IMR-90 (cell line): ENCODE results near the gene NTRK2. TPM values are rescaled to one million over a fixed set of nuclear protein-coding genes. Genes with fewer than 3 reads are reported as not detected.

Experiments
- ATAC-seq: fragments of 200-7000 bp; cut with Tn5 transposase; 2 replicates; pipeline ENCODE4 v1.9.1; 2020; ENCODE audit warnings: low read depth, mild to moderate bottlenecking, moderate library complexity
- BruUV-seq: library from RNA; stranded (reverse); fragments of 400-500 nt; replicated peaks from 2 replicates; lab custom pipeline; 2021; lab: Mats Ljungman, UMichigan
- CTCF ChIA-PET: fragments of 300-600 bp; formaldehyde crosslinking; extraction: SDS; loops from one replicate; lab custom pipeline; 2021; ENCODE audit warnings: antibody characterized with exemption; lab: Yijun Ruan, JAX
- POLR2A ChIA-PET: fragments of 300-600 bp; sonication (Branson Sonifier 250); formaldehyde crosslinking; loops from one replicate; lab custom pipeline; 2022; ENCODE audit warnings: antibody characterized with exemption; ENCODE audit not compliant: unreplicated experiment; lab: Charles Lee
- DNase-seq: peaks from one replicate; pipeline ENCODE4 v3.0.0; 2013
- H2AFZ ChIP-seq: replicated peaks from 2 replicates; pipeline ENCODE3; 2013; ENCODE audit warnings: low read length, mild to moderate bottlenecking; ENCODE audit not compliant: poor library complexity
- H2AK5ac ChIP-seq: 2 replicates; pipeline ENCODE4 v1.6.1; 2013; ENCODE audit warnings: low read depth, low read length, inconsistent platforms
- H2AK9ac ChIP-seq: replicated peaks from 2 replicates; pipeline ENCODE3; 2013; ENCODE audit warnings: mild to moderate bottlenecking, low read depth, low read length, moderate library complexity; ENCODE audit not compliant: poor library complexity
- H2BK120ac ChIP-seq: 2 replicates; pipeline ENCODE4 v1.6.1; 2013; ENCODE audit warnings: low read depth, low read length, inconsistent platforms
- H2BK15ac ChIP-seq: 3 replicates; pipeline ENCODE4 v1.6.1; 2013; ENCODE audit warnings: low read depth, low read length, inconsistent platforms
- H2BK20ac ChIP-seq: 2 replicates; pipeline ENCODE4 v1.6.1; 2013; ENCODE audit warnings: low read depth, mild to moderate bottlenecking, inconsistent platforms, low read length, moderate library complexity
- H2BK5ac ChIP-seq: 2 replicates; pipeline ENCODE4 v1.6.1; 2013; ENCODE audit warnings: mild to moderate bottlenecking, low read depth, low read length, inconsistent platforms; ENCODE audit not compliant: poor library complexity, severe bottlenecking
- H3K14ac ChIP-seq: replicated peaks from 2 replicates; pipeline ENCODE4 v1.6.1; 2013; ENCODE audit warnings: low read depth, low read length, inconsistent platforms
- H3K18ac ChIP-seq: 2 replicates; pipeline ENCODE4 v1.6.1; 2013; ENCODE audit warnings: low read depth, low read length, control low read depth
- H3K23ac ChIP-seq: 2 replicates; pipeline ENCODE4 v1.6.1; 2013; ENCODE audit warnings: low read depth, low read length, inconsistent platforms
- H3K27ac ChIP-seq: 2 replicates; pipeline ENCODE4 v1.5.1; 2013; ENCODE audit warnings: mild to moderate bottlenecking, control low read depth, low read length; ENCODE audit not compliant: insufficient read depth
- H3K27me3 ChIP-seq: 2 replicates; pipeline ENCODE4 v1.6.1; 2013; ENCODE audit warnings: low read length; ENCODE audit not compliant: control insufficient read depth, insufficient read depth
- H3K36me3 ChIP-seq: 2 replicates; pipeline ENCODE4 v1.6.1; 2013; ENCODE audit warnings: low read length, mixed read lengths; ENCODE audit not compliant: control insufficient read depth, insufficient read depth
- H3K4ac ChIP-seq: 2 replicates; pipeline ENCODE4 v1.6.1; 2013; ENCODE audit warnings: low read depth, low read length, inconsistent platforms
- H3K4me1 ChIP-seq: 2 replicates; pipeline ENCODE4 v1.6.1; 2013; ENCODE audit warnings: low read length, mixed read lengths; ENCODE audit not compliant: control insufficient read depth, insufficient read depth
- H3K4me2 ChIP-seq: 2 replicates; pipeline ENCODE4 v1.6.1; 2013; ENCODE audit warnings: low read depth, mild to moderate bottlenecking, control low read depth, low read length, moderate library complexity
- H3K4me3 ChIP-seq: 2 replicates; pipeline ENCODE4 v1.5.1; 2013; ENCODE audit warnings: low read depth, mild to moderate bottlenecking, control low read depth, low read length, moderate library complexity; ENCODE audit not compliant: insufficient read depth
- H3K56ac ChIP-seq: 2 replicates; pipeline ENCODE4 v1.6.1; 2013; ENCODE audit warnings: low read length, inconsistent platforms; ENCODE audit not compliant: insufficient read depth; ENCODE audit errors: extremely low read depth
- H3K79me1 ChIP-seq, 2 experiments: 2 replicates each; pipeline ENCODE4 v1.6.1; 2013; ENCODE audit warnings: low read length in 2 of 2, inconsistent platforms in 1 of 2, low read depth in 1 of 2
- H3K9ac ChIP-seq: 2 replicates; pipeline ENCODE4 v1.6.1; 2013; ENCODE audit warnings: low read depth, low read length, control low read depth
- H3K9me1 ChIP-seq: 2 replicates; pipeline ENCODE4 v1.6.1; 2013; ENCODE audit warnings: low read length, inconsistent platforms; ENCODE audit not compliant: insufficient read depth
- H3K9me3 ChIP-seq: 2 replicates; pipeline ENCODE4 v1.6.1; 2013; ENCODE audit warnings: low read length; ENCODE audit not compliant: control insufficient read depth, insufficient read depth
- H4K20me1 ChIP-seq: 2 replicates; pipeline ENCODE4 v1.6.1; 2013; ENCODE audit warnings: low read length, inconsistent platforms; ENCODE audit not compliant: insufficient read depth
- H4K5ac ChIP-seq: 2 replicates; pipeline ENCODE4 v1.6.1; 2013; ENCODE audit warnings: mild to moderate bottlenecking, low read depth, low read length, control low read depth
- H4K8ac ChIP-seq, 2 experiments: 2 replicates each; pipeline ENCODE4 v1.6.1; 2013; ENCODE audit warnings: low read depth in 2 of 2, low read length in 2 of 2, control low read depth in 1 of 2, inconsistent platforms in 1 of 2
- H4K91ac ChIP-seq: 2 replicates; pipeline ENCODE4 v1.6.1; 2013; ENCODE audit warnings: low read depth, low read length, inconsistent platforms; ENCODE audit not compliant: insufficient read depth
- BHLHE40 ChIP-seq: fragments of 150-350 bp; IDR thresholded peaks from 2 replicates; pipeline ENCODE4 v1.6.1; 2016; ENCODE audit warnings: mild to moderate bottlenecking, low read depth, low read length
- CEBPB ChIP-seq: IDR thresholded peaks from 2 replicates; pipeline ENCODE4 v1.6.1; 2012; ENCODE audit warnings: low read depth, low read length, improper control_type of control experiment
- CHD1 ChIP-seq: IDR thresholded peaks from 2 replicates; pipeline ENCODE4 v1.6.1; 2012; ENCODE audit warnings: low read depth, low read length, improper control_type of control experiment
- FOS ChIP-seq: fragments of 150-350 bp; IDR thresholded peaks from 2 replicates; pipeline ENCODE4 v1.6.1; 2016; ENCODE audit warnings: low read depth, low read length
- MAFK ChIP-seq: IDR thresholded peaks from 2 replicates; pipeline ENCODE4 v1.6.1; 2012; ENCODE audit warnings: low read depth, low read length, improper control_type of control experiment
- MAZ ChIP-seq: IDR thresholded peaks from 2 replicates; pipeline ENCODE4 v1.6.1; 2012; ENCODE audit warnings: low read depth, mild to moderate bottlenecking, low read length, improper control_type of control experiment, moderate library complexity, borderline replicate concordance
- MXI1 ChIP-seq: IDR thresholded peaks from 2 replicates; pipeline ENCODE4 v1.6.1; 2012; ENCODE audit warnings: low read depth, mild to moderate bottlenecking, low read length, moderate library complexity, borderline replicate concordance
- NFE2L2 ChIP-seq: fragments of 150-350 bp; IDR thresholded peaks from 2 replicates; pipeline ENCODE4 v1.6.1; 2016; ENCODE audit warnings: low read depth, mild to moderate bottlenecking, low read length
- POLR2A ChIP-seq: IDR thresholded peaks from 2 replicates; pipeline ENCODE4 v1.6.1; 2012; ENCODE audit warnings: mild to moderate bottlenecking, low read depth, low read length
- RAD21 ChIP-seq: IDR thresholded peaks from 2 replicates; pipeline ENCODE4 v1.6.1; 2012; ENCODE audit warnings: low read length, improper control_type of control experiment
- RCOR1 ChIP-seq: IDR thresholded peaks from 2 replicates; pipeline ENCODE4 v1.6.1; 2012; ENCODE audit warnings: mild to moderate bottlenecking, low read length, improper control_type of control experiment; ENCODE audit not compliant: insufficient replicate concordance
- RFX5 ChIP-seq: IDR thresholded peaks from 2 replicates; pipeline ENCODE4 v1.8.0; 2012; ENCODE audit warnings: low read depth, mild to moderate bottlenecking, low read length, moderate library complexity
- SMC3 ChIP-seq: fragments of 150-350 bp; IDR thresholded peaks from 2 replicates; pipeline ENCODE4 v1.6.1; 2016; ENCODE audit warnings: low read depth, mild to moderate bottlenecking, antibody characterized with exemption, low read length, moderate library complexity
- USF2 ChIP-seq: fragments of 150-350 bp; IDR thresholded peaks from 2 replicates; pipeline ENCODE4 v1.6.1; 2017; ENCODE audit warnings: mild to moderate bottlenecking, antibody characterized with exemption, low read length, low read depth
- WGBS, 2 experiments: methylation state at CpG; one replicate each; pipeline versions ENCODE4 v1.1.5 to v1.1.7; 2013; ENCODE audit warnings: missing lambda C conversion rate in 2 of 2; ENCODE audit not compliant: insufficient read length in 1 of 2; ENCODE audit errors: extremely low coverage in 2 of 2; 5-methylcytosine and 5-hydroxymethylcytosine counted together
- dilution Hi-C: fragments of 300-500 bp; cut with HindIII; formaldehyde crosslinking; loops from one replicate; pipeline ENCODE4 v1.14.3; 2018; ENCODE audit warnings: low sequenced_read_pairs; ENCODE audit not compliant: unreplicated experiment
- in situ Hi-C: fragments of 300-500 bp; cut with MboI; formaldehyde crosslinking; loops from 3 replicates; pipeline ENCODE4 v1.14.3; 2019; ENCODE audit warnings: low sequenced_read_pairs, inconsistent platforms, mixed read lengths
- intact Hi-C: fragments of 100-400 bp; cut with micrococcal nuclease; formaldehyde crosslinking; loops from 2 replicates; pipeline ENCODE4 v1.10.0; 2022
- polyA plus RNA-seq, 3 experiments: library from polyadenylated mRNA; depleted of rRNA; stranded (reverse); fragments of >200 nt; gene quantifications; 2 replicates each; pipeline ENCODE4 v1.2.3, GENCODE V29; 2012; ENCODE audit warnings: low replicate concordance in 1 of 3
- total RNA-seq: library from RNA; depleted of rRNA; stranded (reverse); fragments of >200 nt; gene quantifications from 2 replicates; pipeline ENCODE4 v1.2.3, GENCODE V29; 2012
- TF ChIP-seq, protein P1 (sequence below): conservative IDR thresholded peaks from 2 replicates; pipeline ENCODE4 v1.5.1; 2012; ENCODE audit warnings: mild to moderate bottlenecking, low read depth, low read length, improper control_type of control experiment
- TF ChIP-seq, protein P2 (sequence below): fragments of 150-350 bp; IDR thresholded peaks from 2 replicates; pipeline ENCODE4 v1.6.1; 2016; ENCODE audit warnings: low read depth, mild to moderate bottlenecking, low read length, moderate library complexity, borderline replicate concordance

NTRK2 gene
- total and polyA plus RNA-seq, 2 of the 4 experiments (the other 2 are of a cell fraction) = under 0.01 to 0.02 TPM

GRCh38 chr9:84659773-84660172, 9.8 kb upstream of the NTRK2 start:
- Histone ChIP-seq H3K4ac (no peak overlapping the region), H3K27me3 (no peaks in the 10 kb centered on the region), H2AK5ac (no peak overlapping the region), H3K27ac (no peak overlapping the region), H3K79me1 (no peaks in the 10 kb centered on the region), H3K56ac (no peak overlapping the region), H2BK20ac (no peak overlapping the region), H3K9me3 (peaks cover 4% of the 10 kb centered on the region; the same call in 1 of the 2 replicates), H3K4me1 (no peaks in the 10 kb centered on the region), H4K8ac (no peak overlapping the region), H3K4me2 (no peak overlapping the region), H2AFZ (no peak overlapping the region), H3K23ac (no peak overlapping the region), H3K4me3 (no peak overlapping the region), H2BK120ac (no peak overlapping the region), H3K9ac (no peak overlapping the region), H3K14ac (no peak overlapping the region), H3K18ac (no peak overlapping the region), H4K5ac (no peak overlapping the region), H4K91ac (no peak overlapping the region), H4K20me1 (no peaks in the 10 kb centered on the region), H2BK5ac (no peak overlapping the region), H3K9me1 (no peaks in the 10 kb centered on the region), H2AK9ac (no peak overlapping the region), H3K36me3 (no peaks in the 10 kb centered on the region), H2BK15ac (no peak overlapping the region)
- TF ChIP-seq RAD21 = no peak
- no peak for TF ChIP-seq SMC3
- no peak for TF ChIP-seq MAFK
- no peak for TF ChIP-seq BHLHE40
- TF ChIP-seq RFX5 = no peak
- TF ChIP-seq, protein P1, sequence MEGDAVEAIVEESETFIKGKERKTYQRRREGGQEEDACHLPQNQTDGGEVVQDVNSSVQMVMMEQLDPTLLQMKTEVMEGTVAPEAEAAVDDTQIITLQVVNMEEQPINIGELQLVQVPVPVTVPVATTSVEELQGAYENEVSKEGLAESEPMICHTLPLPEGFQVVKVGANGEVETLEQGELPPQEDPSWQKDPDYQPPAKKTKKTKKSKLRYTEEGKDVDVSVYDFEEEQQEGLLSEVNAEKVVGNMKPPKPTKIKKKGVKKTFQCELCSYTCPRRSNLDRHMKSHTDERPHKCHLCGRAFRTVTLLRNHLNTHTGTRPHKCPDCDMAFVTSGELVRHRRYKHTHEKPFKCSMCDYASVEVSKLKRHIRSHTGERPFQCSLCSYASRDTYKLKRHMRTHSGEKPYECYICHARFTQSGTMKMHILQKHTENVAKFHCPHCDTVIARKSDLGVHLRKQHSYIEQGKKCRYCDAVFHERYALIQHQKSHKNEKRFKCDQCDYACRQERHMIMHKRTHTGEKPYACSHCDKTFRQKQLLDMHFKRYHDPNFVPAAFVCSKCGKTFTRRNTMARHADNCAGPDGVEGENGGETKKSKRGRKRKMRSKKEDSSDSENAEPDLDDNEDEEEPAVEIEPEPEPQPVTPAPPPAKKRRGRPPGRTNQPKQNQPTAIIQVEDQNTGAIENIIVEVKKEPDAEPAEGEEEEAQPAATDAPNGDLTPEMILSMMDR = no peak
- no peak for TF ChIP-seq NFE2L2
- TF ChIP-seq MXI1 = no peak
- no peak for TF ChIP-seq USF2
- TF ChIP-seq, protein P2, sequence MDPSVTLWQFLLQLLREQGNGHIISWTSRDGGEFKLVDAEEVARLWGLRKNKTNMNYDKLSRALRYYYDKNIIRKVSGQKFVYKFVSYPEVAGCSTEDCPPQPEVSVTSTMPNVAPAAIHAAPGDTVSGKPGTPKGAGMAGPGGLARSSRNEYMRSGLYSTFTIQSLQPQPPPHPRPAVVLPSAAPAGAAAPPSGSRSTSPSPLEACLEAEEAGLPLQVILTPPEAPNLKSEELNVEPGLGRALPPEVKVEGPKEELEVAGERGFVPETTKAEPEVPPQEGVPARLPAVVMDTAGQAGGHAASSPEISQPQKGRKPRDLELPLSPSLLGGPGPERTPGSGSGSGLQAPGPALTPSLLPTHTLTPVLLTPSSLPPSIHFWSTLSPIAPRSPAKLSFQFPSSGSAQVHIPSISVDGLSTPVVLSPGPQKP = no peak
- no peak for TF ChIP-seq FOS
- TF ChIP-seq MAZ = no peak
- TF ChIP-seq RCOR1 = no peak
- TF ChIP-seq POLR2A = no peak
- no peak for TF ChIP-seq CEBPB
- TF ChIP-seq CHD1 = no peak
- WGBS, 2 experiments = no CpG with 5 or more reads among the region's 1 CpG
- intact Hi-C loops (no loop called here), dilution Hi-C loops (no loop called here), in situ Hi-C loops (no loop called here)
- ATAC-seq = no peak
- POLR2A ChIA-PET = no interaction called here
- no TSS peak for BruUV-seq
- no peak for DNase-seq
- CTCF ChIA-PET = no interaction called here
